CD1c-positive myeloid dendritic cell (primary cell): ENCODE measurements around the gene FIBCD1.

ENCODE experiments used
- DNase-seq: peaks from one replicate; pipeline ENCODE4 v3.0.0-alpha.2; 2016; ENCODE audit errors: extremely low spot score

The FIBCD1 gene

DNA sequence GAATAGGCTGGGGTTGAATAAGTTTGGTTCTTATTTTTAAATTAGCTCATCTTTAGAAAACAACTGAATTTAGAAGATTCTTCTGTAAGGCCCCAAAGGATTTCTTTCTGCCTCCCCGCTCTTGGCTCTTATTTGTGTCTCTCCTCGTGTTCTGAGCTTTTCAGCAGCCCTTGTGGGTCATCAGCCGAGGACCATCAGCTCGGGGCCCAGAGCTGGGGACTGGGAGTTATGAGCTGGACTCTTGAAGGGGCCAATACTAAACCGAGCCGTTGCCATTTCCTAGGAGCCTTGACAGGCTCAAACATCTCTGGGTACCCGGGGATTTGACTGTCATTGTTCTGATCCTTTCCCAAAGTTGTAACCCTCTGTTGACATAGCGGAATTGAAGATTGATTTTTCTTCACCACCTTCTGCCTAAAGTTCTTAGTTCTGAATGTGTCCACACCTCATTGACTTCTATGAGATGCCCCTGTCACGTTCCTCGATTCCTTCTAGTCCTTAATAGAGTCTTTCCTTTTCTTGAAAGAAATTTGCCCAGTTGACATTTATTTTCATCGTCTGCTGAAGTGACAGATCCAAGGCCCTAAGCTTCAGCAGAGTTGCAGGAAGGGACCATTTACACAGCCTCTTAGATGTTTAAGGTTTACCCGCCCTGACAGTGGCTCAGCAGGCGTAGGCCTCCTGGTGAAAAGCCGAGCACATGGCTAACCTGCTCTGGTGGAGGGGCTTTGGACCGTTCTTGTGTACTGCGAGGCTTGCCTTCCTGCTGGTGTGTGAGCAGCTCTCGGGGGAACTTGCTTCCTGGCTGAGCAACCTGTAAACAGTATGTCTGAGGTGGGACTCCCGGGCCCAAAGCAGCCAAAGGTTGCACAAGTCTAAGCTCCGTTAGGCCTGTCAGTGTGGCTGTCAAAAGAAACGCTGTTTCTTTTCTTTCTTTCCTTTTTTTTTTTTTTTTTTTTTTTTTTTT, 80.0 kb downstream of the FIBCD1 start:
- DNase-seq: no peak

DNA sequence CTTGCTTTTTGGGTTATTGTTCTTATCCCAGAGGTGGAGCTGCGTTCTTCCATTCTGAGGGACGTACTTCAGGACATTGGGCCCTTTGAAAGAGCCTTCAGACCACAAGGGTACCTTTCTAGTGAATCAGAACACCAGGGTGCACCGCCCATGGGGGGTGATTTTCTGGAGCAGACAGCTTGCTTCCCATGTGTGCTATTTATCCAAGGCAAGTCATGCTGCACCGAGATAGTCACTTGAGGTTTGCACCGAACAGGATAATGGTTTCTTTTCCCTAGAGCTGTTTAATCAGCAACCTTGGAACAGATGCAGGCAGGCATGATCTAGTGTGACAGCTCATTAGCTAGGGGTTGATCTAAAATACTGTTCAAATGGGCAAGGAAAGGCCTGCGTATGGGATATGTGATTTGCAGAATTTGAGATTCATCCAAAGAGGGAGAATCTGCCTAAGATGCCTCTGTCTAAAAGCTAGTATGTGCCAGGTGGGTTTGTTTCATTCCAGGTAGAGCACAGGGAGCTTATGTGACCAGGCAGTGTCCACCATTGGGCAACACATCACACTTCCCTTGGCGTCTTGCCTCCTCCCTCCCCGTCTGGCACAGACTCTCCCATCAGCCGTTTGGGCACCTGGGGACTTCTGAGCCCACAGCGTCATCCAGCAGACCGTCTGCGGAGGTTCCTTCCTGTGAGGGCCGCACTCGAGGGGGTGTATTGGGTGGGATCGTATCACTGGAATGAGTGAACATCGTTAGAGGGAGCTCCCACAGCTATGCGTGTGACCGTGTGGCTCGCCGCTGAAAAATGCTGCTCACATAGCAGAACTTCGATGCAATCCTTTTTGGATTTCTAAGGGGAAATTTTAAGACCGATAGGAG, 80.9 kb downstream of the FIBCD1 start:
- DNase-seq: no peak

DNA sequence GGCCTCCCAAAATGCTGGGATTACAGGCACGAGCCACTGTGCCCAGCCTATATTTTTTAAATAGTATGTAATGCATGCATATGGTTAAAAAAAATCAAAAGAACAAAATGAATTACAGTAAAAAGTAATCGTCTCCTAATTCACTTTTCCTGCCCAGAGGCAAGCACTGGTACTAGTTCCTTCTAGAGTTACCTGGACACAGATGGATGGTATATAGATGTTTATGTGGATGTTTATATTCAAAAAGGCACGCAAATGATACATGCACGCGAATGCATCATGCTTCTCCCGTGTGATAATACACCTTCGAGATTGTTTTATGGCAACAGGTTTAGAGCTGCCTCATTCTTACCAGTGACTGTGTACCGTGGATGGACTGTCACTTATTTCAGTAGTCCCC, 82.6 kb downstream of the FIBCD1 start:
- DNase-seq: no peak

DNA sequence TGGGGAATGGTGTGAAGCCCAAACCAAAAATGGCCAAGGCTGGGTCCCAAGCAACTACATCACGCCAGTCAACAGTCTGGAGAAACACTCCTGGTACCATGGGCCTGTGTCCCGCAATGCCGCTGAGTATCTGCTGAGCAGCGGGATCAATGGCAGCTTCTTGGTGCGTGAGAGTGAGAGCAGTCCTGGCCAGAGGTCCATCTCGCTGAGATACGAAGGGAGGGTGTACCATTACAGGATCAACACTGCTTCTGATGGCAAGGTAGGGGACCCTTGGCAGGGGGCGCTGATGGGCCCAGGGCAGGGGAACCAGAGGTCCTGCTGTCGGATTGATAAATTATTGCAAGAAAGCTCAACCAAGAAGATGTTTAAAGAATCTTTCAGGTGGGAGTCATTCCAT, 84.2 kb downstream of the FIBCD1 start:
- no peak for DNase-seq

DNA sequence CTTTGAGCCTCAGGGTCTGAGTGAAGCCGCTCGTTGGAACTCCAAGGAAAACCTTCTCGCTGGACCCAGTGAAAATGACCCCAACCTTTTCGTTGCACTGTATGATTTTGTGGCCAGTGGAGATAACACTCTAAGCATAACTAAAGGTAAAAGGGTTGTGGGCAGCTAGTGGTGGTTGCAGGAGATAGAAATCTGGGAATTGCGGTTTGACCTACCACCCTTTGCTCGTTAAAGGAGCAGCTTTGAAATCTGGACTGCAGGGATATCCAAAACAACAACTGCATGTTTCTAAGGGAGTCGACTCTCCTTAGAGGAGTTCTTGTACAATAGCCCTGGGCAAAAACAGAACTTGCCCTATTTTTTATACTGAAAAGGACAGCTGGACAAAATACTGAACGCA, 85.0 kb downstream of the FIBCD1 start:
- no peak for DNase-seq

GRCh38 chr9:130852801-130853200, 86.2 kb downstream of the FIBCD1 start:
- DNase-seq: no peak
